ENCODE data around the gene CHST4. TPM values are rescaled to one million over a fixed set of nuclear protein-coding genes. Genes with fewer than 3 reads are reported as not detected.
A peak's percentile ranks its signal among the peaks of the same experiment; 100 is the strongest.

Gene CHST4
- total and polyA plus RNA-seq, 9 of the 15 experiments (the other 6 are each of a cell fraction or from before 2014, with no cell fraction given), result 0.07 TPM; not detected in 8

GRCh38 chr16:71537643-71538042 is 11.4 kb downstream of the CHST4 start:
- FAIRE-seq (peak; percentile 96), DNase-seq (ENCODE audit: extremely low read depth in 1 of 4, low spot score in 3 of 4) (peak; percentile 47 to 64 (median 55)), ATAC-seq (peak; percentile 90)
- peaks cover 9 to 21% of the 10 kb centered on the region in 2 experiments for H3K27me3 ChIP-seq (ENCODE audit: control insufficient read depth in 2 of 2, insufficient read depth in 2 of 2, low read length in 2 of 2)
- 0 out of 2 replicates have a peak, but pooled peaks cover 3% of the 10 kb centered on the region for H4K20me1 ChIP-seq (replicated peaks; ENCODE audit: control insufficient read depth, insufficient read depth, low read length)
- H3K9ac ChIP-seq (ENCODE audit: insufficient read depth in 1 of 2, low read depth in 2 of 2, low read length in 2 of 2), result no peak overlapping the region
- intact Hi-C loops (cut with micrococcal nuclease) (loop anchor here (2.0 to 5.0 kb wide), 2 partner anchors 35 to 125 kb away; no protein-coding TSS in a partner anchor), in situ Hi-C loops (cut with MboI) (no loop called here)
- H2AFZ ChIP-seq (ENCODE audit: low read depth, low read length), result no peak overlapping the region
- WGBS (ENCODE audit: insufficient coverage, low coverage, missing lambda C conversion rate), result 1% methylated on average over 6 of the region's 6 CpGs
- H3K79me2 ChIP-seq (ENCODE audit: control insufficient read depth, insufficient read depth, low read length), result no peaks in the 10 kb centered on the region
- POLR2A ChIA-PET, result no interaction called here
- H3K9me3 ChIP-seq (replicated peaks; ENCODE audit: control insufficient read depth, insufficient read depth, low read depth, low read length), result no peaks in the 10 kb centered on the region
- no peak overlapping the region for H3K4me3 ChIP-seq
- BruUV-seq (replicated peaks), result no TSS peak
- no peak overlapping the region for H3K4me2 ChIP-seq (ENCODE audit: insufficient read depth, low read length)
- no peaks in the 10 kb centered on the region for H3K9me1 ChIP-seq (ENCODE audit: control insufficient read depth, insufficient read depth, low read length)
- H3K27ac ChIP-seq (ENCODE audit: extremely low read depth, low read depth, low read length), result no peak overlapping the region
- CTCF ChIA-PET (ENCODE audit: low intra/inter-chr PET ratio), result interaction anchor here (0.6 to 1.4 kb wide), 3 partner anchors 13 to 1324 kb away, joined by 3 to 6 read pairs (median 3); no protein-coding TSS in a partner anchor
- H3K4me1 ChIP-seq (replicated peaks in 1 of 2; ENCODE audit: control insufficient read depth in 2 of 2, insufficient read depth in 2 of 2, low read length in 2 of 2), result no peaks in the 10 kb centered on the region
- H3K36me3 ChIP-seq (ENCODE audit: control insufficient read depth, insufficient read depth, low read length), result no peaks in the 10 kb centered on the region
- no peak for TF ChIP-seq ZNF23 (CRISPR knock-in tag; IDR thresholded peaks at IDR 0.05)
- no peak for TF ChIP-seq TAF9B (IDR thresholded peaks at IDR 0.05; ENCODE audit: partially characterized antibody)
- TF ChIP-seq REST (IDR thresholded peaks at IDR 0.05; ENCODE audit: borderline replicate concordance), result peak; percentile 53; the same call in 1 of the 2 replicates
- TF ChIP-seq REST (CRISPR knock-in tag; IDR thresholded peaks at IDR 0.05; ENCODE audit: low read depth), result no peak
- peak; percentile 33 to 73 for TF ChIP-seq RAD21 (CRISPR knock-in tag; conservative IDR thresholded peaks at IDR 0.05 in 1 of 2, IDR thresholded peaks at IDR 0.05 in 1 of 2)
- TF ChIP-seq STAG1 (CRISPR knock-in tag; IDR thresholded peaks at IDR 0.05; ENCODE audit: borderline replicate concordance), result peak; percentile 39; the same call in 1 of the 2 replicates
- TF ChIP-seq, protein P1, sequence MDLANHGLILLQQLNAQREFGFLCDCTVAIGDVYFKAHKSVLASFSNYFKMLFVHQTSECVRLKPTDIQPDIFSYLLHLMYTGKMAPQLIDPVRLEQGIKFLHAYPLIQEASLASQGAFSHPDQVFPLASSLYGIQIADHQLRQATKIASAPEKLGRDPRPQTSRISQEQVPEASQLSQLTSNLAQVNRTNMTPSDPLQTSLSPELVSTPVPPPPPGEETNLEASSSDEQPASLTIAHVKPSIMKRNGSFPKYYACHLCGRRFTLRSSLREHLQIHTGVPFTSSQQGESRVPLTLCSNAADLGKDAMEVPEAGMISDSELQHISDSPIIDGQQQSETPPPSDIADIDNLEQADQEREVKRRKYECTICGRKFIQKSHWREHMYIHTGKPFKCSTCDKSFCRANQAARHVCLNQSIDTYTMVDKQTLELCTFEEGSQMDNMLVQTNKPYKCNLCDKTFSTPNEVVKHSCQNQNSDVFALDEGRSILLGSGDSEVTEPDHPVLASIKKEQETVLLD (IDR thresholded peaks at IDR 0.05), result no peak
- TF ChIP-seq NR4A1 (CRISPR knock-in tag; IDR thresholded peaks at IDR 0.05), result no peak
- no peak for TF ChIP-seq NR4A1 (tag; IDR thresholded peaks at IDR 0.05)
- TF ChIP-seq MYBL2 (IDR thresholded peaks at IDR 0.05; ENCODE audit: low read depth), result no peak
- no peak for TF ChIP-seq MYBL2 (CRISPR knock-in tag; IDR thresholded peaks at IDR 0.05; ENCODE audit: borderline replicate concordance)
- no peak for TF ChIP-seq MEF2D (tag; conservative IDR thresholded peaks at IDR 0.05; ENCODE audit: low read depth)
- no peak for TF ChIP-seq ASH1L (IDR thresholded peaks at IDR 0.05; ENCODE audit: borderline replicate concordance, low read depth, partially characterized antibody)

All from K562 (cell line).